ENCODE results near the gene GRID1. TPM values are rescaled to one million over a fixed set of nuclear protein-coding genes. Genes with fewer than 3 reads are reported as not detected.

The GRID1 gene
- total and polyA plus RNA-seq, 2 donors, result 2.4 to 3.9 TPM

DNA sequence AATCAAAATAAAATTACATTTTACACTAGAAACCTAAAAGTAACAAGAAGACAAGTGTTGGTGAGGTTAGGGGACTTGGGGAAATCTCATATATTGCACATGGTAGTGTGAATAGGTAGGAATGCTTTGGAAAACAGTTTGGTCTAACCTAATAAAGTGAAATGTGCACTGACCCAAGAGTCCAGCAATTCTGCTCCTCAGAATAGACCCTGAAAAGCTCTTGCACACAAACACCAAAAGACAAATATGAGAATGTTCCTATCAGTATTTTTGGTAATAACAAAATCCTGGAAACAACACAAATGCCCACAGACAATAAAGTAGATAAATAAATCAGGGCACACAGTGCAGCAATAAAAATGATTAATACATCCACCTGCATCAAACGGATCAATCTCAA is 165.7 kb downstream of the GRID1 start:
- DNase-seq (ENCODE audit: extremely low spot score), result no peak
- Histone ChIP-seq H3K27ac (ENCODE audit: low read depth) (no peak overlapping the region), H3K36me3 (ENCODE audit: insufficient read depth) (no peaks in the 10 kb centered on the region), H3K4me1 (ENCODE audit: insufficient read depth) (no peaks in the 10 kb centered on the region), H3K4me3 (ENCODE audit: low read depth, low read length) (no peak overlapping the region)
- 82% methylated on average over 1 of the region's 1 CpG for WGBS

DNA sequence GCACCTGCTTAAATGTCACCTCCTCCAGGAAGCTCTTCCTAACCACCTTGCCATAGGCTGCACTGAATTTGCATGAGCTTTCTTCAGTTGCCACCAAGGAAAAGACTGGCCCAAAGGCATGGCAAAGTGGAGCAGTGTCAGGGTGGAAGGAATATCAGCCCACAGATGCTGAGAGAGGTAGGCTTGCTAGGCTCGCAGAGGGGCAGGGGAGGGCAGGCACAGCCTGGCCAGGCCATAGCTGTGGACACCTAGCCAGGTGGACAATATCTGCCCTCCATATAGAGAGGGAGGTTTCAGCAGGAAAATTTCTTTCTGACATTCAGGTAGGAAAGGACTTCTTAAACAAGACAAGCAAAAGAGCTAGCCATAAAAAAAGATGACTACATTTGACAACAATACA is 166.3 kb downstream of the GRID1 start:
- DNase-seq (ENCODE audit: extremely low spot score), result no peak
- H3K27ac ChIP-seq (ENCODE audit: low read depth), result no peak overlapping the region
- no peaks in the 10 kb centered on the region for H3K4me1 ChIP-seq (ENCODE audit: insufficient read depth)
- WGBS, result 74% methylated on average over 1 of the region's 1 CpG
- no peaks in the 10 kb centered on the region for H3K36me3 ChIP-seq (ENCODE audit: insufficient read depth)
- H3K4me3 ChIP-seq (ENCODE audit: low read depth, low read length), result no peak overlapping the region

DNA sequence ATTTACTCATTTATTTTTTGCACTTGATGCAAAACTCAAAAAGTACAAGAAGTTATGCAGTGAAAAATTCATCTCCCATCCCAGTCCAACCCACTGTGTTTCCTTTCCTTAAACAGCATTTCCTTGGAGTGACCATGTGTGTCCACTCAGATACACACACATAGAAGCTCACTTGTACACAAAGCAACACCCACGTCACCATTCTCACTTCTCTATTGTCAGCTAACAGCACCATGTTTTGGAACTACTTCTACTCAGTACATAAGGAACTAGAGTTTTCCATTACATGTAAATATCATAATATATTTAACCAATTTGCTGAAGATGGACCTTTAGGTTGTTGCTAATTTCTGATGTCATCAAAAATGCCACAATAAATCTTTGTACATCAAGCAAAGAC is 167.6 kb downstream of the GRID1 start:
- no peak overlapping the region for H3K4me3 ChIP-seq (ENCODE audit: low read depth, low read length)
- H3K4me1 ChIP-seq (ENCODE audit: insufficient read depth), result no peaks in the 10 kb centered on the region
- WGBS, result 42% methylated on average over 1 of the region's 1 CpG
- no peaks in the 10 kb centered on the region for H3K36me3 ChIP-seq (ENCODE audit: insufficient read depth)
- H3K27ac ChIP-seq (ENCODE audit: low read depth), result no peak overlapping the region
- DNase-seq (ENCODE audit: extremely low spot score), result no peak

DNA sequence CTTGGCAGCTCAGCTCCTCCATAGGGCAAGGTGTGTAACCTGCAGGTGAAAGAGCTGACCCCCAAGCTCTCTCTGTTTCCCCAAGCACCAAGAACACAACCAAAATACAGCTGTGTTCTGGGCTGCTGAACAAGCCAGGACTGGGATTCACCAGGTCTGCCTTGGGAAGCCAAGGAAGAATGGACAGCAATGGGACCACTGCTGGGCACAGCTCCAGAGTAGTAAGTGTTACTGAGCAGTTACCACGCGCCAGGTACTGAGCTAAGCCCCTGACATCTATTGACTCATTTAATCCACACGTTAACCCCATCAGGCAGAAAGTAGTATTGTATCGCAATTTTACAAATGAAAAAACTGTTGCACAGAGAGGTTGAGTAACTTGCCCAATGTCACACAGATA is 168.3 kb downstream of the GRID1 start:
- 87% methylated on average over 4 of the region's 4 CpGs for WGBS
- no peaks in the 10 kb centered on the region for H3K4me1 ChIP-seq (ENCODE audit: insufficient read depth)
- no peak overlapping the region for H3K4me3 ChIP-seq (ENCODE audit: low read depth, low read length)
- DNase-seq (ENCODE audit: extremely low spot score), result no peak
- no peaks in the 10 kb centered on the region for H3K36me3 ChIP-seq (ENCODE audit: insufficient read depth)
- no peak overlapping the region for H3K27ac ChIP-seq (ENCODE audit: low read depth)

DNA sequence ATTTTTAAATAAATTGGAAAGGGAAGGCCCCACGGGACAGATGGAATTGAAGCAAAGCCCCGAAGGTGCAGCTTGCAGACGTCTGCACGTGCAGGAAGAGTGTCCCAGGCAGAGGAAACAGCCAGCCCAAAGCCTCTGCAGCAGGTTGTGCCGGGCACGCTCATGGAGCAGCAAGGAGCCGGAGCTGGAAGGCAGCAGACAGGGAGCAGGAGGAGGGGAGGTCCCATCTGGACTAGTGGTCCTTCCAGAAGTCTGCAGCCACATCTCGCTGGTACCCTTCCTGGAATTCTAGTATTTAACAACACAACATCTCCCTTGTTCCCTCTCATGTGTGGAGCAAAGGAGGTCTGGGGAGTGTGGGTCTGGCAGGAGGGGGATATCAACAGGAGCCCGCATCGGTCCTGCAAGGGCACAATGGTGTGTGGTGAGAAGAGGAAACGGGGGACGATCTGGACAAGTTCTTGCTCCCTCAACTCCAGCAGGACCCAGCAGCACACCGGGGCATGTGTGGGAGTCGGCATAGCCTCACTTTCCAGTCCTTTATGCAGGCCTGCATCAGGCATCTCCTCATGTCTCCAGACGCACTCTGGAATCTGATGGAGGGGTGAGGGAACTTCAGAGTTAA is 169.3 kb downstream of the GRID1 start:
- Histone ChIP-seq H3K36me3 (ENCODE audit: insufficient read depth) (no peaks in the 10 kb centered on the region), H3K4me3 (ENCODE audit: low read depth, low read length) (no peak overlapping the region), H3K27ac (ENCODE audit: low read depth) (no peak overlapping the region), H3K4me1 (ENCODE audit: insufficient read depth) (no peaks in the 10 kb centered on the region)
- 69% methylated on average over 15 of the region's 15 CpGs for WGBS
- DNase-seq (ENCODE audit: extremely low spot score), result no peak

DNA sequence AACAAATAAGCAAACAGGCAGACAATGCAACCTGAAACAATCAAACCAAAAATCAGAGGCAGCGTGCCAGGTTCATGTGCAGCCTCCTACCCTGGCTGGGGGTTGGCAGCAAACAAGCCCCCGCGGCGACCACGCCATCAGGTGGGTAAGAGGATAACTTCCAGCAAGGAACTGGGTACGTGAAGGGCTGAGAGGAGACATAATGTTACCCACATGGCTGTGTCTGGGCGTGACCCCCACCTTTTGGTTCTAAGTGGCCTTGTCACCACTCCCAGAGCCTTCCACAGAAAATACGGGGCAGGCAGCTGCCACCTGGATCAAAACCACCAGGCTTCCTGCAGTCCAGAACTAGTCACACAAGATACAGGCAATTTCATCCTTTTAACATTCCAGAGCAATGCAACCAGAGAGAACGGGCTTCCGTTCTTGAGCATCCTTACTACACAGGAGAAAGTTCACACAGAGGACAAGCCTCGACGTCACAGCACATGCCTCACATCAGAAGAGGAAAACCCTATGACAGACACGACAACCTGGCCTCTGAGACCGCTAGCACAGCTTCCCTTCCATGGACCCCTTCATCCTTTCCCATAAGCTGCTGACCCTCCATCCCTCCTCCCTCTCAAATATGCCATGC is 171.0 kb downstream of the GRID1 start:
- Histone ChIP-seq H3K36me3 (ENCODE audit: insufficient read depth) (no peaks in the 10 kb centered on the region), H3K4me1 (ENCODE audit: insufficient read depth) (no peaks in the 10 kb centered on the region), H3K27ac (ENCODE audit: low read depth) (no peak overlapping the region), H3K4me3 (ENCODE audit: low read depth, low read length) (no peak overlapping the region)
- no peak for DNase-seq (ENCODE audit: extremely low spot score)
- WGBS, result 69% methylated on average over 14 of the region's 14 CpGs

DNA sequence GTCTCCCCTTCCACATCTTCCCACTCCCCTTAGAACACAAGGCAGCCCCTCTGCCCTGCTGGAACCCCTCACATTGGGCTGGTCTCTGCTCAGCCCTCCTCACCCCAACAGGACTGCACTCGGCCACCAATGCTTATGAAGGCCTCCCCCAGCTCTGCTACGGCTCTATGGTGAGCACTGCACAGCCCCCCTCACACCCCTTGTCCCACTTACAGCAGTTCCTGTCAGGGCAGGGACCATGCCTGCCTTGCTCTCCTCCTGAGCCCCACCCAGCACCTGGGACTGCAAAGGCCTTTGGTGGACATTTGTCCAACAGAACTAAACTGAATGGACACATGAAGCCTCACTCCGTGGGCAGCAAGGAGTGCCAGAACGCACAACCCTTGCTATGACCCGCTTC is 171.9 kb downstream of the GRID1 start:
- no peak overlapping the region for H3K4me3 ChIP-seq (ENCODE audit: low read depth, low read length)
- no peaks in the 10 kb centered on the region for H3K4me1 ChIP-seq (ENCODE audit: insufficient read depth)
- DNase-seq (ENCODE audit: extremely low spot score), result no peak
- no peak overlapping the region for H3K27ac ChIP-seq (ENCODE audit: low read depth)
- 84% methylated on average over 5 of the region's 5 CpGs for WGBS
- no peaks in the 10 kb centered on the region for H3K36me3 ChIP-seq (ENCODE audit: insufficient read depth)

DNA sequence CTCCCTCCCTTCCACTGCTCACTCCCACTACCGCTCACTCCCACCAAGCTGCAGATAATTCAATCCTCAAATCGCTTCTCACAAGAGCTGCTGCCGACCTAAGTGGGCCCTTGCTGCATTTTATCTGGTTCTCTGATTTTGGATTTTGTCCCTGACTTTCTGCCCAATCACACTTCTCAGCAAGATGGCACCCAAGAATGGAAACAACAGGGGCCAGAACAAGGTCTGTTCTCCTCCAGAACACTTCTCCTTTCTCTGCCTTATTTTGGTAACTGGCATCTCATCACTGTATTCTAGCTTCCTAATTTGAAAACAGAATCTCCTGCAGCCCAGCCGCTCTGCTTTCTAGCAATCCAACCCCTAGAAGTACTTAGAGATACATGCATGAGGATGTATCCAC is 172.8 kb downstream of the GRID1 start:
- DNase-seq (ENCODE audit: extremely low spot score), result no peak
- Histone ChIP-seq H3K4me1 (ENCODE audit: insufficient read depth) (no peaks in the 10 kb centered on the region), H3K4me3 (ENCODE audit: low read depth, low read length) (no peak overlapping the region), H3K27ac (ENCODE audit: low read depth) (no peak overlapping the region), H3K36me3 (ENCODE audit: insufficient read depth) (no peaks in the 10 kb centered on the region)
- 69% methylated on average over 4 of the region's 4 CpGs for WGBS

DNA sequence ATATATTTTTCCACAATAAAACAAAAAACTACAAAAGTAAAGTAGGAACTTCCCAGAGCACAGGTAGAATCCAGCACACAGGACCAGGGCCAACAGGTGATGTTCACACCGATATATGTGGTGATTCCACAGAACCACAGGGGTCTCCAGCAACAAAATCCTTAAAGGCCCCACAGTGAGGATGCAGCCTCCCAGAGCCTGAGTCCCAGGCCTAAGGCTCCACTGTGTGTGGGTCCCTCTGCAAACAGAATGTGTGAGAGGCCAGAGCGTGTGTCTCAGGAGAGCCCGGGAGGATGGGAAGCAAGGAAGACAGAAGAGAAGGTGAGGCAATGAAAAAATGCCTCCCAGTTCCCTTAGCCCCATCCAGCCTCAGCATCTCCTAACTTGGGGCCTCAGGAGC is 173.9 kb downstream of the GRID1 start:
- no peaks in the 10 kb centered on the region for H3K4me1 ChIP-seq (ENCODE audit: insufficient read depth)
- no peak overlapping the region for H3K4me3 ChIP-seq (ENCODE audit: low read depth, low read length)
- H3K27ac ChIP-seq (ENCODE audit: low read depth), result no peak overlapping the region
- no peak for DNase-seq (ENCODE audit: extremely low spot score)
- H3K36me3 ChIP-seq (ENCODE audit: insufficient read depth), result no peaks in the 10 kb centered on the region
- 92% methylated on average over 3 of the region's 3 CpGs for WGBS

DNA sequence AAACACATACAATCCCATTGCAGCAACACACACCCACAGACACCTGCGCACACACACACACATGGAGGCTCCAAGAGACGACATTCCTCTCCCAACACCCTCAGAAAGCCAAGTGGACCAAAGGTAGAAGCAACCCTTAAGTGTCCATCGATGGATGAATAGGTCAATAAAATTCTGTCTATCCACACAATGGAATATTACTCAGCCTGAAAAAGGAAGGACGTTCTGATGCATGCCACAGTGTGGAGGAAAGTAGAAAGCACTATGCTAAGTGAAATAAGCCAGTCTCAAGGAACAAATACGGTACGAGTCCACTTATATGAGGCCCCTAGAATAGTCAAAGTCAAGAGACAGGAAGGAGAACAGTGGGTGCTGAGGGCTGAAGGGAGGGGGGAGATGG is 174.4 kb downstream of the GRID1 start:
- WGBS, result 87% methylated on average over 6 of the region's 6 CpGs
- Histone ChIP-seq H3K4me1 (ENCODE audit: insufficient read depth) (no peaks in the 10 kb centered on the region), H3K4me3 (ENCODE audit: low read depth, low read length) (no peak overlapping the region), H3K36me3 (ENCODE audit: insufficient read depth) (no peaks in the 10 kb centered on the region), H3K27ac (ENCODE audit: low read depth) (no peak overlapping the region)
- no peak for DNase-seq (ENCODE audit: extremely low spot score)

DNA sequence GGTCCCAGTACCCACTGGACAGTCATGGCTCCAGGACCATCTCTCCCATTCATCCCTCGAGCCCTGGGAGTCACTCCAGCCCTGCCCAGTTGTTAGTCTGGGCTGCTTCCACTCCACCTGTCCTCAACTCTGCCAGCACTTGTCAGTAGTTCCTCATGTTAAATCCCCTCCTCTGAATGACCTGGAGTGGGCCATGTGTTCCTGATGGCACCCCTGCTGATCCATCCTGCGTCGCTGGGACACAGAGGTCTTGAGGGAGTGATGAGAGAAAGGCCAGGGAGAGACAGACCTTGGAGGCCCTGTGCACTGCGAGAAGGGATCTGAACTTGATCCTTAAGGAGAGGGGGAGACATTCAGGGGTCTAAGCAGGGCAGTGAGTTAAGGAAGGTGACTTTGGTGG is 174.9 kb downstream of the GRID1 start:
- WGBS, result 68% methylated on average over 4 of the region's 4 CpGs
- Histone ChIP-seq H3K27ac (ENCODE audit: low read depth) (no peak overlapping the region), H3K36me3 (ENCODE audit: insufficient read depth) (no peaks in the 10 kb centered on the region), H3K4me1 (ENCODE audit: insufficient read depth) (no peaks in the 10 kb centered on the region), H3K4me3 (ENCODE audit: low read depth, low read length) (no peak overlapping the region)
- DNase-seq (ENCODE audit: extremely low spot score), result no peak

DNA sequence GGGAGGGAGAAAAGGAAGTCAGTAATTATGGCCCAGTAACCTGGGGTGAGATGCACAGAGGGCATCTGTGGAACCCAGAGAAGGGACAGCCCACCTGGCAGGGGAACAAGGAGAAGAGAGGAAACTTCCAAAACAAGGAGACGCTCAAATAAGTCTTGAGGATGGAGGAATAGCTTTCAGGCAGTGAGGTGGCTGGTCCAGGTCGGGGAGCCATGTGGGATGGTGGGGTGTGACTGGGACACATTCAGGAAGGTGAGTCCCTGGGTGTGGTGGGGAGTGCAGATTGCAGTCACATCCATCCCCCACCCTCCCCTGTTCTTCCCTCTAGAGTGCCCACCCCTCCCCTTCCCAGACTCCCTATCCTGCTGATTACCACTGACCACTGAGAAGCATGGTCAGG is 175.4 kb downstream of the GRID1 start:
- 73% methylated on average over 2 of the region's 2 CpGs for WGBS
- no peak for DNase-seq (ENCODE audit: extremely low spot score)
- Histone ChIP-seq H3K36me3 (ENCODE audit: insufficient read depth) (no peaks in the 10 kb centered on the region), H3K27ac (ENCODE audit: low read depth) (no peak overlapping the region), H3K4me1 (ENCODE audit: insufficient read depth) (no peaks in the 10 kb centered on the region), H3K4me3 (ENCODE audit: low read depth, low read length) (no peak overlapping the region)

DNA sequence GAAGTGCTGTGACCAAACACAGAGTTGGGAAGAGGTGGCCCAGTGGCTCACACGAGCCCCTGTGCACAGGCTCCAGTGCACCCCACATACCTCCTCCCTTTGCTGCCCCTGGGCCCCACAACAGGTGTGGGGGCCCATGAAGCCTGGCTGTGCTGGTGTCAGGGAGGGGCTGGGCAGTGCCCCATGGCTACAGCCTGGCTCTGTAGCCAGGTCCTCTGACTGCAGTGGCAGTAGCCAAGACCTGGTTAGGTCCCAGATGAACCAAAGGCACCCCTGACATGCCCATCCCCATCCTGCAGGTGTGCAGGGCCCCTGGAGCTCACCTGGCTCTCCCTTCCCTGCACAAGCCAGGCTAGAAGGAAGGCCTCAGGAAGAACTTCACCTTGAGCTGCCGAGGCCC is 176.3 kb downstream of the GRID1 start:
- Histone ChIP-seq H3K27ac (ENCODE audit: low read depth) (no peak overlapping the region), H3K4me1 (ENCODE audit: insufficient read depth) (no peaks in the 10 kb centered on the region), H3K36me3 (ENCODE audit: insufficient read depth) (no peaks in the 10 kb centered on the region), H3K4me3 (ENCODE audit: low read depth, low read length) (no peak overlapping the region)
- DNase-seq (ENCODE audit: extremely low spot score), result no peak
- 69% methylated on average over 2 of the region's 2 CpGs for WGBS

DNA sequence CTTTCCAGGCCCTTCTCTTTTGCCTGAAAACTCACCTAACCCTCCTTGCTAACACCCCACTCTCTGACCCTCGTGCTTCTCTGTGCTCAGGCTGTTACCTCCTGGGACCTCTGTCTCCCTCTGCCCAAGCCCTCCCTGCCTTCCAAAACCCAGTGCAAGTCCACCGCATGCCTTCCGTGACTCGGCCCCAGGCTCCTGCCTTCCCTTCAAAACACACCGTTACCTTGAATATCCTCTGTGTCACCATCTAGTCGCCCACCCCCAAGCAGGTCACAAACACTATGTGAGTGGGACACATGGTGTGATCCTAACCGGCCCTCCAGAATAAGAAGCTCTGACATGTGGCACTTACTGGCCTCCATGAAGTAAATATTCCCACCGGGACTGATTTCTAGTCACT is 176.7 kb downstream of the GRID1 start:
- 77% methylated on average over 8 of the region's 8 CpGs for WGBS
- Histone ChIP-seq H3K27ac (ENCODE audit: low read depth) (no peak overlapping the region), H3K36me3 (ENCODE audit: insufficient read depth) (no peaks in the 10 kb centered on the region), H3K4me3 (ENCODE audit: low read depth, low read length) (no peak overlapping the region), H3K4me1 (ENCODE audit: insufficient read depth) (no peaks in the 10 kb centered on the region)
- no peak for DNase-seq (ENCODE audit: extremely low spot score)

Data from urinary bladder (tissue), 4 donors.